A673 (cell line): Measurements from ENCODE around the gene JMJD7.

ENCODE experiments used
- CTCF ChIP-seq: fragments of 300-800, 200-600 bp; sonication (generic); conservative IDR thresholded peaks from 2 replicates; pipeline ENCODE4 v1.5.1; 2017; ENCODE audit warnings: low read depth, mild to moderate bottlenecking, antibody characterized with exemption, low read length, moderate library complexity, mixed read lengths
- EZH2 ChIP-seq: fragments of 200-600 bp; sonication (generic); IDR thresholded peaks from 2 replicates; pipeline ENCODE4 v1.6.1; 2017; ENCODE audit warnings: borderline replicate concordance, low read depth, mild to moderate bottlenecking, mixed read lengths, antibody characterized with exemption, low read length; ENCODE audit not compliant: poor library complexity, severe bottlenecking

- TF ChIP-seq CTCF (no peak), EZH2 (no peak)
Observed at GRCh38 chr15:41813426-41813825, 14.5 kb upstream of the JMJD7 start.
